ENCODE measurements around the gene ADGRD2. TPM values are rescaled to one million over a fixed set of nuclear protein-coding genes. Genes with fewer than 3 reads are reported as not detected.

ADGRD2 gene
- total and polyA plus RNA-seq, 2 of the 13 experiments (the other 11 are each of a cell fraction or from before 2014, with no cell fraction given) = not detected

DNA sequence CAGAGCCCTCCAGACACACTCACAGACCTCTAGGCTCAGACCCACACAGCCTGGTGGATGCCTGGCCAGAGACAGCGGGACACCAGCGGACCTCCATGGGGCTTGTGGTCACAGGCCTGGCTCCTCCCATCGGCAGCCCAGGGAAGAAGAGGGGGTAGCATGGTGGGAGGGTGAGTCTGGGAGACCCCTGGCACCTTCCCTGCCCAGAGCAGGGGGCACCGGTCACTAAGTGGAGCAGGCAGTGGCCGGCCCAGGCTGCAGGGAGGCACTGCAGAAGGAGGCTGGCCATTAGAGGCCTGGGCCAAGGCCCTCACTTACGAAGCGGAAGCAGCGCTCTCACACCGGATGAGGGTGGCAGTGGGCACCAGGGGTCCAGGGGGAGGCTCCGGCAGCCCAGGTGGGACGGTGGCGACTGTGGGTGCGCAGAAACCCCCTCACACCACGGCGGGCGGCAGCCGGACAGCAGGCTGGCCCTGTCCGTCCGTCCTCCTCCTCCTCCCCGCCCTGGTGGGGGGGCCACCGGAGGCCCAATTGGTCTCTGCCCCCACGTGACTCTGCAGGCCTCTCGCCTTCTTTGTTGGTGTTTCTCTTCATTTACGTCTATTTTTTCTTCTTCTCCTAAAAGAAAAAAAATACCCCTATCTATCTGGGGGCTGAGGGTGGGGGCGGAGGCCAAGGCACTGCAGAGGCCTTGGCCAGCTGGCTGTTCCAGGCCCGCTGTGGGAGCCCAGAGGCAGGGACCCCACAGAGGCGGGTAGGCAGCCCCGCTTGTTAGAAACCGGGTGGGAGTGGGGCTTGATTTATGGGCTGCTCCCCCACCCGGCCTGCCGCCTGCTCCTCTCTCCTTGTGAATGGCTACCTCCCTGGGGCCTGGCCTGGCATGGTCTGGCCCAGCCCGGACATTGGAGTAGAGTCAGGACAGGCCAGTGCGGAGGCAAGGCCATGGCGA, 57.0 kb downstream of the ADGRD2 start, which contains the start of gene NR5A1 (continued):
- TF ChIP-seq EED (CRISPR knock-in tag; IDR thresholded peaks at IDR 0.05) (no peak; the same call in 1 of the 2 replicates), CHCHD3 (CRISPR knock-in tag; IDR thresholded peaks at IDR 0.05) (peak; percentile 92), ZNF777 (CRISPR knock-in tag; IDR thresholded peaks at IDR 0.05) (peak; percentile 59; the same call in 1 of the 2 replicates), ZBTB1 (CRISPR knock-in tag; IDR thresholded peaks at IDR 0.05; ENCODE audit: borderline replicate concordance) (no peak), ZBTB21 (CRISPR knock-in tag; IDR thresholded peaks at IDR 0.05) (no peak), ZBTB7A (CRISPR knock-in tag; IDR thresholded peaks at IDR 0.05) (peak; percentile 81; the same call in 1 of the 2 replicates), HMGA1 (CRISPR knock-in tag; conservative IDR thresholded peaks at IDR 0.05) (no peak)
- TF ChIP-seq, protein P1, sequence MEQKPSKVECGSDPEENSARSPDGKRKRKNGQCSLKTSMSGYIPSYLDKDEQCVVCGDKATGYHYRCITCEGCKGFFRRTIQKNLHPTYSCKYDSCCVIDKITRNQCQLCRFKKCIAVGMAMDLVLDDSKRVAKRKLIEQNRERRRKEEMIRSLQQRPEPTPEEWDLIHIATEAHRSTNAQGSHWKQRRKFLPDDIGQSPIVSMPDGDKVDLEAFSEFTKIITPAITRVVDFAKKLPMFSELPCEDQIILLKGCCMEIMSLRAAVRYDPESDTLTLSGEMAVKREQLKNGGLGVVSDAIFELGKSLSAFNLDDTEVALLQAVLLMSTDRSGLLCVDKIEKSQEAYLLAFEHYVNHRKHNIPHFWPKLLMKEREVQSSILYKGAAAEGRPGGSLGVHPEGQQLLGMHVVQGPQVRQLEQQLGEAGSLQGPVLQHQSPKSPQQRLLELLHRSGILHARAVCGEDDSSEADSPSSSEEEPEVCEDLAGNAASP (CRISPR knock-in tag; IDR thresholded peaks at IDR 0.05; ENCODE audit: borderline replicate concordance) = peak; percentile 7; the same call in 1 of the 2 replicates
- TF ChIP-seq, protein P2, sequence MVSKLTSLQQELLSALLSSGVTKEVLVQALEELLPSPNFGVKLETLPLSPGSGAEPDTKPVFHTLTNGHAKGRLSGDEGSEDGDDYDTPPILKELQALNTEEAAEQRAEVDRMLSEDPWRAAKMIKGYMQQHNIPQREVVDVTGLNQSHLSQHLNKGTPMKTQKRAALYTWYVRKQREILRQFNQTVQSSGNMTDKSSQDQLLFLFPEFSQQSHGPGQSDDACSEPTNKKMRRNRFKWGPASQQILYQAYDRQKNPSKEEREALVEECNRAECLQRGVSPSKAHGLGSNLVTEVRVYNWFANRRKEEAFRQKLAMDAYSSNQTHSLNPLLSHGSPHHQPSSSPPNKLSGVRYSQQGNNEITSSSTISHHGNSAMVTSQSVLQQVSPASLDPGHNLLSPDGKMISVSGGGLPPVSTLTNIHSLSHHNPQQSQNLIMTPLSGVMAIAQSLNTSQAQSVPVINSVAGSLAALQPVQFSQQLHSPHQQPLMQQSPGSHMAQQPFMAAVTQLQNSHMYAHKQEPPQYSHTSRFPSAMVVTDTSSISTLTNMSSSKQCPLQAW (CRISPR knock-in tag; IDR thresholded peaks at IDR 0.05) = no peak
- TF ChIP-seq, protein P3, sequence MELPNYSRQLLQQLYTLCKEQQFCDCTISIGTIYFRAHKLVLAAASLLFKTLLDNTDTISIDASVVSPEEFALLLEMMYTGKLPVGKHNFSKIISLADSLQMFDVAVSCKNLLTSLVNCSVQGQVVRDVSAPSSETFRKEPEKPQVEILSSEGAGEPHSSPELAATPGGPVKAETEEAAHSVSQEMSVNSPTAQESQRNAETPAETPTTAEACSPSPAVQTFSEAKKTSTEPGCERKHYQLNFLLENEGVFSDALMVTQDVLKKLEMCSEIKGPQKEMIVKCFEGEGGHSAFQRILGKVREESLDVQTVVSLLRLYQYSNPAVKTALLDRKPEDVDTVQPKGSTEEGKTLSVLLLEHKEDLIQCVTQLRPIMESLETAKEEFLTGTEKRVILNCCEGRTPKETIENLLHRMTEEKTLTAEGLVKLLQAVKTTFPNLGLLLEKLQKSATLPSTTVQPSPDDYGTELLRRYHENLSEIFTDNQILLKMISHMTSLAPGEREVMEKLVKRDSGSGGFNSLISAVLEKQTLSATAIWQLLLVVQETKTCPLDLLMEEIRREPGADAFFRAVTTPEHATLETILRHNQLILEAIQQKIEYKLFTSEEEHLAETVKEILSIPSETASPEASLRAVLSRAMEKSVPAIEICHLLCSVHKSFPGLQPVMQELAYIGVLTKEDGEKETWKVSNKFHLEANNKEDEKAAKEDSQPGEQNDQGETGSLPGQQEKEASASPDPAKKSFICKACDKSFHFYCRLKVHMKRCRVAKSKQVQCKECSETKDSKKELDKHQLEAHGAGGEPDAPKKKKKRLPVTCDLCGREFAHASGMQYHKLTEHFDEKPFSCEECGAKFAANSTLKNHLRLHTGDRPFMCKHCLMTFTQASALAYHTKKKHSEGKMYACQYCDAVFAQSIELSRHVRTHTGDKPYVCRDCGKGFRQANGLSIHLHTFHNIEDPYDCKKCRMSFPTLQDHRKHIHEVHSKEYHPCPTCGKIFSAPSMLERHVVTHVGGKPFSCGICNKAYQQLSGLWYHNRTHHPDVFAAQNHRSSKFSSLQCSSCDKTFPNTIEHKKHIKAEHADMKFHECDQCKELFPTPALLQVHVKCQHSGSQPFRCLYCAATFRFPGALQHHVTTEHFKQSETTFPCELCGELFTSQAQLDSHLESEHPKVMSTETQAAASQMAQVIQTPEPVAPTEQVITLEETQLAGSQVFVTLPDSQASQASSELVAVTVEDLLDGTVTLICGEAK (IDR thresholded peaks at IDR 0.05) = no peak
- TF ChIP-seq, protein P3 (CRISPR knock-in tag; IDR thresholded peaks at IDR 0.05) = 0 out of 2 replicates have a peak, but pooled peaks have one; percentile 43
- TF ChIP-seq, protein P4, sequence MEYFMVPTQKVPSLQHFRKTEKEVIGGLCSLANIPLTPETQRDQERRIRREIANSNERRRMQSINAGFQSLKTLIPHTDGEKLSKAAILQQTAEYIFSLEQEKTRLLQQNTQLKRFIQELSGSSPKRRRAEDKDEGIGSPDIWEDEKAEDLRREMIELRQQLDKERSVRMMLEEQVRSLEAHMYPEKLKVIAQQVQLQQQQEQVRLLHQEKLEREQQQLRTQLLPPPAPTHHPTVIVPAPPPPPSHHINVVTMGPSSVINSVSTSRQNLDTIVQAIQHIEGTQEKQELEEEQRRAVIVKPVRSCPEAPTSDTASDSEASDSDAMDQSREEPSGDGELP (IDR thresholded peaks at IDR 0.05; ENCODE audit: borderline replicate concordance, low read depth) = peak; percentile 9; the same call in 1 of the 2 replicates
- TF ChIP-seq, protein P5, sequence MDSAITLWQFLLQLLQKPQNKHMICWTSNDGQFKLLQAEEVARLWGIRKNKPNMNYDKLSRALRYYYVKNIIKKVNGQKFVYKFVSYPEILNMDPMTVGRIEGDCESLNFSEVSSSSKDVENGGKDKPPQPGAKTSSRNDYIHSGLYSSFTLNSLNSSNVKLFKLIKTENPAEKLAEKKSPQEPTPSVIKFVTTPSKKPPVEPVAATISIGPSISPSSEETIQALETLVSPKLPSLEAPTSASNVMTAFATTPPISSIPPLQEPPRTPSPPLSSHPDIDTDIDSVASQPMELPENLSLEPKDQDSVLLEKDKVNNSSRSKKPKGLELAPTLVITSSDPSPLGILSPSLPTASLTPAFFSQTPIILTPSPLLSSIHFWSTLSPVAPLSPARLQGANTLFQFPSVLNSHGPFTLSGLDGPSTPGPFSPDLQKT (CRISPR knock-in tag; IDR thresholded peaks at IDR 0.05; ENCODE audit: borderline replicate concordance) = no peak

Data from HepG2 (cell line).